PC-3 (cell line): ENCODE measurements around the gene FUS.

ENCODE experiments used
- EZH2phosphoT487 ChIP-seq: fragments of 300-600 bp; sonication (generic); IDR thresholded peaks from 2 replicates; pipeline ENCODE4 v1.6.1; 2018; ENCODE audit warnings: mild to moderate bottlenecking, antibody characterized with exemption, low read length, borderline replicate concordance
- TF ChIP-seq, protein P1 (sequence below): fragments of 300-600 bp; sonication (generic); conservative IDR thresholded peaks from 2 replicates; pipeline ENCODE4 v1.5.1; 2017; ENCODE audit warnings: antibody characterized with exemption, low read depth, mild to moderate bottlenecking, low read length

GRCh38 chr16:31224092-31224955, 44.4 kb downstream of the FUS start:
- no peak for TF ChIP-seq EZH2phosphoT487
- TF ChIP-seq, protein P1, sequence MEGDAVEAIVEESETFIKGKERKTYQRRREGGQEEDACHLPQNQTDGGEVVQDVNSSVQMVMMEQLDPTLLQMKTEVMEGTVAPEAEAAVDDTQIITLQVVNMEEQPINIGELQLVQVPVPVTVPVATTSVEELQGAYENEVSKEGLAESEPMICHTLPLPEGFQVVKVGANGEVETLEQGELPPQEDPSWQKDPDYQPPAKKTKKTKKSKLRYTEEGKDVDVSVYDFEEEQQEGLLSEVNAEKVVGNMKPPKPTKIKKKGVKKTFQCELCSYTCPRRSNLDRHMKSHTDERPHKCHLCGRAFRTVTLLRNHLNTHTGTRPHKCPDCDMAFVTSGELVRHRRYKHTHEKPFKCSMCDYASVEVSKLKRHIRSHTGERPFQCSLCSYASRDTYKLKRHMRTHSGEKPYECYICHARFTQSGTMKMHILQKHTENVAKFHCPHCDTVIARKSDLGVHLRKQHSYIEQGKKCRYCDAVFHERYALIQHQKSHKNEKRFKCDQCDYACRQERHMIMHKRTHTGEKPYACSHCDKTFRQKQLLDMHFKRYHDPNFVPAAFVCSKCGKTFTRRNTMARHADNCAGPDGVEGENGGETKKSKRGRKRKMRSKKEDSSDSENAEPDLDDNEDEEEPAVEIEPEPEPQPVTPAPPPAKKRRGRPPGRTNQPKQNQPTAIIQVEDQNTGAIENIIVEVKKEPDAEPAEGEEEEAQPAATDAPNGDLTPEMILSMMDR = no peak
